ENCODE measurements around the gene NEAT1.
A peak's percentile ranks its signal among the peaks of the same experiment; 100 is the strongest.

DNA sequence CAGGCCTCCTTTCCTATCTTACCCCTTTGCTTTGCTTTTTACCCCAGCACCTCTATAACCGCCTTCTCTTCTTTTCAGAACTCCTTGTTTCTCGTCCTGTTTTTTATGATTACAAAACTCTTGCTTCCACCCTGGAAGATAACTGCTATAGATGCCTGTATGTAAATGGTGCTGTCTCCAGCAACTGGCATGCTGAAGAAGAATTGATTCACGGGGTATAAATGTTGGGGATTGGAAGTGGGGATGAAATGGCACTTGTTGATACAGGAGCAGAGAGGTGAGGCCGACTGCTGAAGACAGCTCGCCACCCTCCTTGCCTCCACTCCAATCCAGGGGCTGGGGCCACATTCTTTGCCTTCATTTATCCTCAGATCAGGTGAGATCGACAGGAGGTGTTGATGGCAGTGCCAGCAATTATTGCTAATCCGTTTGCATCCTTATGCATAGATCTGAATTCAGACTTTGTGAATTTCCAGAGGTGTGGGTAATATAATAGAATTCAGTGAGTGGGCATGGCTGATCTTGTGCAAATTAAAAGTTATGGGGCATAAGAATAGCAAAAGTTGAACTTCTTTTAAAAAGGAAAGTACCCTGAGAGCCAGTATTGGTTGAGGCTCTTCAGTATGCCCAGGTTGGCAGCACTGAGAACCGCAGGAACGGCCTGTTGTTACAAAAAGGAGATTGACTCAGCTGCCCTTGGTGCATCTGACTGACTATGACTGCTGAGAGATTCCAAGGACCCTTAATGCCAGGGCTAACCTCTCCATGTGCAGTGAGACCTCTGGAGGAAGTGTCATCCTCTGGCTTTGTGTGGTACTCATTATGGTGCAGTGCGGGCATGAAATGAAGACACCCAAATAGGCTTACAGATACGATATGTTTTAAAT lies 5.3 kb downstream of the NEAT1 start:
- TF ChIP-seq, protein P1, sequence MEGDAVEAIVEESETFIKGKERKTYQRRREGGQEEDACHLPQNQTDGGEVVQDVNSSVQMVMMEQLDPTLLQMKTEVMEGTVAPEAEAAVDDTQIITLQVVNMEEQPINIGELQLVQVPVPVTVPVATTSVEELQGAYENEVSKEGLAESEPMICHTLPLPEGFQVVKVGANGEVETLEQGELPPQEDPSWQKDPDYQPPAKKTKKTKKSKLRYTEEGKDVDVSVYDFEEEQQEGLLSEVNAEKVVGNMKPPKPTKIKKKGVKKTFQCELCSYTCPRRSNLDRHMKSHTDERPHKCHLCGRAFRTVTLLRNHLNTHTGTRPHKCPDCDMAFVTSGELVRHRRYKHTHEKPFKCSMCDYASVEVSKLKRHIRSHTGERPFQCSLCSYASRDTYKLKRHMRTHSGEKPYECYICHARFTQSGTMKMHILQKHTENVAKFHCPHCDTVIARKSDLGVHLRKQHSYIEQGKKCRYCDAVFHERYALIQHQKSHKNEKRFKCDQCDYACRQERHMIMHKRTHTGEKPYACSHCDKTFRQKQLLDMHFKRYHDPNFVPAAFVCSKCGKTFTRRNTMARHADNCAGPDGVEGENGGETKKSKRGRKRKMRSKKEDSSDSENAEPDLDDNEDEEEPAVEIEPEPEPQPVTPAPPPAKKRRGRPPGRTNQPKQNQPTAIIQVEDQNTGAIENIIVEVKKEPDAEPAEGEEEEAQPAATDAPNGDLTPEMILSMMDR (IDR thresholded peaks at IDR 0.05) = no peak
- TF ChIP-seq POLR2A (IDR thresholded peaks at IDR 0.05) = peak in 3 of 4 donors; percentile 7 to 53 (median 26)

Measured in esophagus squamous epithelium (tissue), 4 donors.